ENCODE results near the gene ABCB8.
A peak's percentile ranks its signal among the peaks of the same experiment; 100 is the strongest.

GRCh38 chr7:151083824-151084160 is 55.5 kb downstream of the ABCB8 start:
- TF ChIP-seq RCOR1 (IDR thresholded peaks at IDR 0.05; ENCODE audit: low read length) (0 out of 2 replicates have a peak, but pooled peaks have one; percentile 27), RAD21 (IDR thresholded peaks at IDR 0.05; ENCODE audit: low read length) (no peak)

Data from SK-N-SH (cell line).